Breast epithelium (tissue), 4 donors: ENCODE measurements around the gene KBTBD2. TPM values are rescaled to one million over a fixed set of nuclear protein-coding genes. Genes with fewer than 3 reads are reported as not detected.

ENCODE experiments used
- DNase-seq, 2 donors: peaks; one replicate each; pipeline ENCODE4 v3.0.0-alpha.2; 2019; ENCODE audit warnings: low spot score in 2 of 2
- H3K27ac ChIP-seq, 2 donors: fragments of 200-600 bp; sonication (generic) in 1 of 2; one replicate each; pipeline ENCODE4 v1.5.1; 2016 to 2019; ENCODE audit warnings: mild to moderate bottlenecking in 1 of 2
- H3K27me3 ChIP-seq, 2 donors: fragments of 200-600 bp; sonication (generic) in 1 of 2; one replicate each; pipeline versions ENCODE4 v1.5.1 to v1.6.0; 2017 to 2019; ENCODE audit warnings: control low read depth in 1 of 2, mild to moderate bottlenecking in 1 of 2
- H3K36me3 ChIP-seq: fragments of 200-600 bp; one replicate; pipeline ENCODE4 v1.5.1; 2019
- H3K4me1 ChIP-seq, 2 donors: fragments of 200-600 bp; sonication (generic); one replicate each; pipeline ENCODE4 v1.5.1; 2016 to 2019; ENCODE audit warnings: control low read depth in 1 of 2
- H3K4me3 ChIP-seq, 3 donors: fragments of 200-600 bp; sonication (generic); 1 replicate in 2 of 3; 2 replicates in 1 of 3; pipeline ENCODE4 v1.5.1; 2016 to 2019; ENCODE audit warnings: mild to moderate bottlenecking in 3 of 3, moderate library complexity in 2 of 3
- H3K9me3 ChIP-seq, 2 donors: fragments of 200-600 bp; sonication (generic) in 1 of 2; one replicate each; pipeline ENCODE4 v1.5.1; 2016 to 2019; ENCODE audit warnings: control low read depth in 1 of 2
- CTCF ChIP-seq, 3 donors: fragments of 450-650 bp; IDR thresholded peaks; one replicate each; pipeline ENCODE4 v1.5.1; 2016 to 2017; ENCODE audit warnings: antibody characterized with exemption in 3 of 3, mild to moderate bottlenecking in 3 of 3, moderate library complexity in 3 of 3
- POLR2A ChIP-seq: fragments of 450-650 bp; IDR thresholded peaks from one replicate; pipeline ENCODE4 v1.6.1; 2016; ENCODE audit warnings: antibody characterized with exemption, mild to moderate bottlenecking, moderate library complexity
- POLR2AphosphoS5 ChIP-seq, 3 donors: sonication (generic); formaldehyde crosslinking; IDR thresholded peaks; one replicate each; pipeline ENCODE4 v1.6.1; 2017; ENCODE audit warnings: antibody characterized with exemption in 3 of 3
- intact Hi-C: fragments of 100-400 bp; cut with DNase I; formaldehyde crosslinking; loops from one replicate; pipeline ENCODE4 v1.15.1; 2023; ENCODE audit warnings: low total_unique reads
- total RNA-seq, 3 donors: library from RNA; depleted of rRNA; stranded (reverse); fragments of >200 nt; gene quantifications; one replicate each; pipeline ENCODE4 v1.1.0, GENCODE V29; 2016

The KBTBD2 gene
- total RNA-seq, 3 donors from 2014 or later: 36.7 to 55.9 (median 38.9) TPM

- no peak overlapping the region for H3K27ac ChIP-seq
- no peak for DNase-seq
- no peak overlapping the region for H3K4me3 ChIP-seq
- no peak for TF ChIP-seq POLR2AphosphoS5 (IDR thresholded peaks at IDR 0.05)
- no peak for TF ChIP-seq CTCF (IDR thresholded peaks at IDR 0.05)
- no peak for TF ChIP-seq POLR2A
- no peaks in the 10 kb centered on the region for H3K4me1 ChIP-seq
- no peaks in the 10 kb centered on the region for H3K36me3 ChIP-seq
- intact Hi-C loops: no loop called here
- no peaks in the 10 kb centered on the region for H3K9me3 ChIP-seq
- H3K27me3 ChIP-seq: no peaks in the 10 kb centered on the region
Observed at GRCh38 chr7:32916006-32916405, 24.4 kb upstream of the KBTBD2 start.

- Histone ChIP-seq H3K36me3 (no peaks in the 10 kb centered on the region), H3K4me1 (no peaks in the 10 kb centered on the region), H3K9me3 (no peaks in the 10 kb centered on the region), H3K27ac (no peak overlapping the region), H3K27me3 (no peaks in the 10 kb centered on the region), H3K4me3 (no peak overlapping the region)
- TF ChIP-seq CTCF (IDR thresholded peaks at IDR 0.05): no peak
- DNase-seq: no peak
- intact Hi-C loops: no loop called here
Observed at GRCh38 chr7:32915041-32915536, 23.5 kb upstream of the KBTBD2 start.

- DNase-seq: no peak
- no peaks in the 10 kb centered on the region for H3K36me3 ChIP-seq
- no peaks in the 10 kb centered on the region for H3K4me1 ChIP-seq
- intact Hi-C loops: no loop called here
- H3K9me3 ChIP-seq: no peaks in the 10 kb centered on the region
- H3K4me3 ChIP-seq: no peak overlapping the region
- no peak overlapping the region for H3K27ac ChIP-seq
- no peak for TF ChIP-seq POLR2AphosphoS5 (IDR thresholded peaks at IDR 0.05)
- no peak for TF ChIP-seq CTCF (IDR thresholded peaks at IDR 0.05)
- TF ChIP-seq POLR2A: no peak
- H3K27me3 ChIP-seq: no peaks in the 10 kb centered on the region
Observed at GRCh38 chr7:32914184-32914583, 22.6 kb upstream of the KBTBD2 start.

- Histone ChIP-seq H3K4me3 (no peak overlapping the region), H3K36me3 (no peaks in the 10 kb centered on the region), H3K9me3 (no peaks in the 10 kb centered on the region), H3K27ac (no peak overlapping the region), H3K27me3 (no peaks in the 10 kb centered on the region), H3K4me1 (peaks cover 0 to 1% of the 10 kb centered on the region in 2 donors)
- intact Hi-C loops: no loop called here
- DNase-seq: no peak
- TF ChIP-seq CTCF (IDR thresholded peaks at IDR 0.05) (no peak), POLR2AphosphoS5 (IDR thresholded peaks at IDR 0.05) (no peak), POLR2A (no peak)
Observed at GRCh38 chr7:32910195-32910594, 18.6 kb upstream of the KBTBD2 start.

GRCh38 chr7:32905175-32905662 lies 13.7 kb upstream of the KBTBD2 start:
- Histone ChIP-seq H3K4me1 (peaks cover 0 to 4% of the 10 kb centered on the region in 2 donors), H3K9me3 (no peaks in the 10 kb centered on the region), H3K4me3 (peak overlapping the region in 2 of 3 donors; percentile 19 to 49), H3K36me3 (no peaks in the 10 kb centered on the region), H3K27me3 (no peaks in the 10 kb centered on the region), H3K27ac (no peak overlapping the region)
- intact Hi-C loops: no loop called here
- no peak for DNase-seq
- TF ChIP-seq POLR2AphosphoS5 (IDR thresholded peaks at IDR 0.05) (peak in 1 of 3 donors; percentile 53), CTCF (IDR thresholded peaks at IDR 0.05) (no peak), POLR2A (no peak)
